ENCODE data around the gene ETV4.

Gene ETV4

DNA sequence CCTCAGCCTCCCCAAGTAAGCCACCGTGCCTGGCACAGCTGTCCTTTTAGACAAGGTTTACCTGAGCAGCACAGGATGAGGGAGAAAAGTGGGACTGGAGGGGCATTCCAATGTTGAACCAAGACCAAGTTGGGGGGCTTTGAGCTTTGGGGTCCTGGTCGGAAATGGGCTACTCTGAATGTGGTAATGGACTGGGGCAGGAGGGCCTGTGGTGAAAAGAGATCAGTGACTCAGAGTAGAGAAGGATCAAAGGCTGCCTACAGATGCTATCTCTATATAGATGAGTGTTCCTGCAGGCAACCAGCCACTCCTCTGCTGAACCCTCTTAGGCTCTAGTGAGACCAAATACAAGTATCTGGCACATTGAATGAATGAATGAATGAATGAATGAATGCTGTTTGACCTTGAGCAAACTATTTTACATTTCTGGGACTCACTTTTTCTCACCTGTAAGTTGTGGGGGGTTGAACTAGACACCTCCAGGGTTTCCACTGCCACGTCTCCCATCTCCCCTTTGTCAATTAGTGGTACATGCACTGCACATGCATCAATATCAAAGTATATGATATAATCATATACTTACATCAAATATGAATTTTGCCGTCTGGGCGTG lies 26.3 kb upstream of the ETV4 start:
- no peak for DNase-seq (ENCODE audit: low read depth)
- TF ChIP-seq, protein P1, sequence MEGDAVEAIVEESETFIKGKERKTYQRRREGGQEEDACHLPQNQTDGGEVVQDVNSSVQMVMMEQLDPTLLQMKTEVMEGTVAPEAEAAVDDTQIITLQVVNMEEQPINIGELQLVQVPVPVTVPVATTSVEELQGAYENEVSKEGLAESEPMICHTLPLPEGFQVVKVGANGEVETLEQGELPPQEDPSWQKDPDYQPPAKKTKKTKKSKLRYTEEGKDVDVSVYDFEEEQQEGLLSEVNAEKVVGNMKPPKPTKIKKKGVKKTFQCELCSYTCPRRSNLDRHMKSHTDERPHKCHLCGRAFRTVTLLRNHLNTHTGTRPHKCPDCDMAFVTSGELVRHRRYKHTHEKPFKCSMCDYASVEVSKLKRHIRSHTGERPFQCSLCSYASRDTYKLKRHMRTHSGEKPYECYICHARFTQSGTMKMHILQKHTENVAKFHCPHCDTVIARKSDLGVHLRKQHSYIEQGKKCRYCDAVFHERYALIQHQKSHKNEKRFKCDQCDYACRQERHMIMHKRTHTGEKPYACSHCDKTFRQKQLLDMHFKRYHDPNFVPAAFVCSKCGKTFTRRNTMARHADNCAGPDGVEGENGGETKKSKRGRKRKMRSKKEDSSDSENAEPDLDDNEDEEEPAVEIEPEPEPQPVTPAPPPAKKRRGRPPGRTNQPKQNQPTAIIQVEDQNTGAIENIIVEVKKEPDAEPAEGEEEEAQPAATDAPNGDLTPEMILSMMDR (conservative IDR thresholded peaks at IDR 0.05; ENCODE audit: low read depth, low read length): no peak
- H3K4me3 ChIP-seq (ENCODE audit: low read length): no peak overlapping the region

DNA sequence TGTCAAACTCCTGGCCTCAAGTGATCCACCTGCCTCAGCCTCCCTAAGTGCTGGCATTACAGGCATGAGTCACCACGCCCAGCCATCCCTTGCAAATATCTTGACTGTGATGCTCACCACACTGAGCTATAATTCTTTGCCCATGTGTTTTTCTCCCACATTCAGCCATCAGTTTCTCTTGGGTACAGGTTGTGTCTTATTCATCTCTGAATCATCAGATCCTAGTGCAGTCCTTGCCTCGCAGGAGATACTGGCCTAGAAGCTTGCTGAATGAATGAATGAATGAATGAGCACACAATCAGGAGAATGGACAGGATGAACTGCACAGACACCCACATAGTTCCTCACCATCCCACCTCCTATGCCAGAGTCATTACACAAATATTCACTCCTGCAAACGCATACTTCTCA lies 24.4 kb upstream of the ETV4 start:
- DNase-seq (ENCODE audit: low read depth): no peak
- TF ChIP-seq, protein P1 (conservative IDR thresholded peaks at IDR 0.05; ENCODE audit: low read depth, low read length): no peak
- no peak overlapping the region for H3K4me3 ChIP-seq (ENCODE audit: low read length)

DNA sequence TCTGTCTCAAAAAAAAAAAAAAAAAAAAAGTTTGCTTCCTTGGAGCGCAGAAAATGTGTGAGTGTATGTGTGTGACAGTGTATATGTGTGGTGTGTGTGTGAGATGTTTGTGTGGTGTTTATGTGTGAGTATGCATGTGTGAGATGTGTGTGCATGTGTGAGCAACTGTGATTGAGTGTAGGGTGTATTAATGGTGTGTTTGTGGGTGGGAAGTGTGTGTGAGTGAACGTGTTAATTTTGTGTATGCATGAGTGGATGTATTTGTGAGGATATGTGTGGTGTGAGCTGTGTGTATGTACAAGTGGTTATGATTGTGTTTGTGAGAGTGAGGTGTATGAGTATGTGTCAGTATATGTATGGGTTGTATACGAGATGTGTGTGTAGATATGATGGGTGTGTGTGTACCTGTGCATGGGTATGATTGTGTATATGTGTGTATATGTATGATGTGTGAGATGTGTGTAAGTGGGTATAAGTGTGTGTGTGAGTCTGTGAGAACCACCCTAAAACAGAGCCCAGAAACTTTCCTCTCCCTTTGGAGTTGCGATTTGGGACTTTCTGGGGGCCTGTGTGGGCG lies 22.5 kb upstream of the ETV4 start:
- TF ChIP-seq, protein P1 (conservative IDR thresholded peaks at IDR 0.05; ENCODE audit: low read depth, low read length): no peak
- DNase-seq (ENCODE audit: low read depth): no peak
- H3K4me3 ChIP-seq (ENCODE audit: low read length): no peak overlapping the region

DNA sequence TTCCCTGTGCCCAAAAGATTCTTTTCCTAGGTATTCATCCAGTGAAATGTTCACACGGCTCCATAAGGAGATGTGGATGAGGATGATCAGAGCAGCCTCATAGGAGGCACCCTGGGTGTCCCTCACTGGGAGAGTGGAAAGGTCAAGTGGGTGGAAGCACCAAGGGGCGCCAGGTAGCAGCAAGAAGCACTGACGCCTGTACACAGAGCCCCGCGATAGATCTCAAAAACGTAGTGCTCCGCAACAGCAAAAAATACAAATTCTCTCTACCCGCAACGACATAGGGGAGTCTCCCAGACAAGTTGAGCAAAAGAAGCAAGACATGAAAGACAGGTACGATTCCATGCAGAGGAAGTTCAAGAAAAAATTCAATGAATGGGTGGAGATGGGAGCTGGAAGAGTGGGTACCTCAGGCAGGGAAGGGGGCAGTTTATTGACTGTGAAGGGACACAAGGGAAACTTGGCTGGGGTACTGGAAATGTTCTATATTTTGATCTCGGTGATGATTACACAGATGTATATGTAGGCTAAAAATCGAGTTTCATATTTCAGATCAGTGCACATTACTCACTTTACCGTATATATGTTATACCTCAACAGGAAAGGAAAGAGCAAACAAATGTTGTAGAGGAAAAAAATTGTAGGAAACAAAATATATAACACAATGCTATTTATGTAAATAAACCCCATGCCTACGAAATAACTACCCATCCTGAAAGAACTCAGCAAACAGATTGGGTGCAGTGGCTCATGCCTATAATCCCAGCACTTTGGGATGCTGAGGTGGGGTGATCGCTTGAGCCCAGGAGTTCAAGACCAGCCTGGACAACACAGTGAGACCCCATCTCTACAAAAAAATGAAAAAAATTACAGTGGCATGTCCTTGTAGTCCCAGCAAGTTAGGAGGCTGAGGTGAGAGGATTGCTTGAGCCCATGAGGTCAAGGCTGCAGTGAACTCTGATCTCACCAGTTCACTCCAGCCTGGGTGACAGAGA lies 17.8 kb upstream of the ETV4 start:
- TF ChIP-seq, protein P1 (conservative IDR thresholded peaks at IDR 0.05; ENCODE audit: low read depth, low read length): no peak
- DNase-seq (ENCODE audit: low read depth): no peak

DNA sequence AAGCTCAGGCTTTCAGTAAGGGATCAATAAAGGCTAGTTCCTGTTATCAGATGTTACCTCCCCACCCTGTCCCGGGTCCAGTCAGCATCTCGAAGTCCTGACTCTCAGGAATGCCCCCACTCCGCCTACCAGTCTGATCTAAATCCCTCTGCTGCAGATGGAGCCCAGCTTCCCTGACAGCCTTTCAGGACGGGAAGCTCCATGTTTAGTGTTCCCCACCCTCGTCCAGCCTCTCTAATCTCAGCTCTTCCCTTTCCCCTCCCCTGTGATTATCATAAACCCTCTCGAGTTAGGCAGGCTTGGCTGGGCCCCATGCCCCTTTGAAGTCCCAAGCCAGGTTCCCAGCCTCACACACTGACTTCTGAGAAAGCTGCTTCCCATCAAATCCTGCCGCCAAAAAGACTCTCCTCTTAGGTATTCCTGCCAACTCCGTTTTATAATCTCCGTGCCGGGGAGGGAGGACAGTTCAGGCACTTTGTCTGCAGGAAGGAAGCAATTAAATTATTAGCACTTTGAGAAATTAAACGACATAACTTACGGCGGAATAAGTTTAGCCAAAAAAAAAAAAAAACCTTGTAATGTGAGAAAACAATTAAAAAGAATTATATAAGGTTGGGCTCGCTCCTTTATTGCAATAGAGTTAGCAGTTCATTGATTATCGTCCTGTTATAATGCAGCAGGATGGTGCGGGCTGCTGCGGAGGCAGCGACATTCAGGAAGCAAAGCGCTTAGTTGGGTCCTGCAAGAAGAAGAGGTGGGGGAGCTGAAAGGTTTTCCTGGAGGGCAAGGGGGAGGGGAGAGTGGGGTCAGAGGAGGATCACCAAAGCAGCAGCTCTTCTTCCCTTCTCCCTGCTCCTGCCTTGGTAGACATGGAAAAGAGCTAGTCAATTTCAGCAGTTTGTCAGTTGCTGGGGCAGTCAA lies 16.8 kb upstream of the ETV4 start:
- no peak overlapping the region for H3K4me3 ChIP-seq (ENCODE audit: low read length)
- no peak for DNase-seq (ENCODE audit: low read depth)
- TF ChIP-seq, protein P1 (conservative IDR thresholded peaks at IDR 0.05; ENCODE audit: low read depth, low read length): no peak

More for the DNA sequence above, 17.8 kb upstream of the ETV4 start:
- H3K4me3 ChIP-seq (ENCODE audit: low read length): no peak overlapping the region
